Measurements from ENCODE around the gene GHR.
"Not testable (repeated sequence)": the region's sequence is repeated elsewhere in the genome, so short reads cannot be mapped to it uniquely, and the experiment has no call there.

Gene GHR

GRCh38 chr5:42638972-42639371, 215.7 kb downstream of the GHR start:
- no peak for DNase-seq (ENCODE audit: low read depth in 4 of 4, low spot score in 1 of 4)

GRCh38 chr5:42640835-42641234, 217.6 kb downstream of the GHR start:
- no peak for DNase-seq (ENCODE audit: low read depth in 4 of 4, low spot score in 1 of 4)

- no peak for DNase-seq (ENCODE audit: low read depth in 4 of 4, low spot score in 1 of 4)
Measured at GRCh38 chr5:42641336-42642005, 218.2 kb downstream of the GHR start.

GRCh38 chr5:42642006-42642405, 218.8 kb downstream of the GHR start:
- DNase-seq (ENCODE audit: low read depth in 4 of 4, low spot score in 1 of 4): no peak

GRCh38 chr5:42643360-42643759, 220.1 kb downstream of the GHR start:
- DNase-seq (ENCODE audit: low read depth in 4 of 4, low spot score in 1 of 4): no peak

GRCh38 chr5:42645138-42645537, 221.9 kb downstream of the GHR start:
- no peak for DNase-seq (ENCODE audit: low read depth in 4 of 4, low spot score in 1 of 4)

GRCh38 chr5:42648036-42648435, 224.8 kb downstream of the GHR start:
- no peak for DNase-seq (ENCODE audit: low read depth in 4 of 4, low spot score in 1 of 4)

- DNase-seq (ENCODE audit: low read depth in 4 of 4, low spot score in 1 of 4): no peak
Measured at GRCh38 chr5:42648915-42649314, 225.7 kb downstream of the GHR start.

GRCh38 chr5:42650084-42650483, 226.8 kb downstream of the GHR start:
- no peak for DNase-seq (ENCODE audit: low read depth in 4 of 4, low spot score in 1 of 4)

- DNase-seq (ENCODE audit: low read depth in 4 of 4, low spot score in 1 of 4): no peak
Measured at GRCh38 chr5:42653705-42654104, 230.5 kb downstream of the GHR start.

GRCh38 chr5:42654645-42655044, 231.4 kb downstream of the GHR start:
- DNase-seq (ENCODE audit: low read depth in 4 of 4, low spot score in 1 of 4): no peak

GRCh38 chr5:42655982-42656650, 232.9 kb downstream of the GHR start:
- DNase-seq (ENCODE audit: low read depth in 4 of 4, low spot score in 1 of 4): no peak

GRCh38 chr5:42656651-42657015, 233.4 kb downstream of the GHR start:
- DNase-seq (ENCODE audit: low read depth in 4 of 4, low spot score in 1 of 4): no peak

- not testable (repeated sequence) for DNase-seq (ENCODE audit: low read depth in 4 of 4, low spot score in 1 of 4)
Measured at GRCh38 chr5:42659869-42660268, 236.6 kb downstream of the GHR start.

GRCh38 chr5:42665857-42666256, 242.6 kb downstream of the GHR start:
- no peak for DNase-seq (ENCODE audit: low read depth in 4 of 4, low spot score in 1 of 4)

GRCh38 chr5:42666869-42667268, 243.6 kb downstream of the GHR start:
- DNase-seq (ENCODE audit: low read depth in 4 of 4, low spot score in 1 of 4): no peak

- no peak for DNase-seq (ENCODE audit: low read depth in 4 of 4, low spot score in 1 of 4)
Measured at GRCh38 chr5:42668254-42668653, 245.0 kb downstream of the GHR start.

- DNase-seq (ENCODE audit: low read depth in 4 of 4, low spot score in 1 of 4): no peak
Measured at GRCh38 chr5:42672925-42673324, 249.7 kb downstream of the GHR start.

GRCh38 chr5:42675602-42676001, 252.4 kb downstream of the GHR start:
- no peak for DNase-seq (ENCODE audit: low read depth in 4 of 4, low spot score in 1 of 4)

GRCh38 chr5:42676362-42676761, 253.1 kb downstream of the GHR start:
- no peak for DNase-seq (ENCODE audit: low read depth in 4 of 4, low spot score in 1 of 4)

- no peak for DNase-seq (ENCODE audit: low read depth in 4 of 4, low spot score in 1 of 4)
Measured at GRCh38 chr5:42677156-42677842, 254.1 kb downstream of the GHR start.

GRCh38 chr5:42680046-42680445, 256.8 kb downstream of the GHR start:
- DNase-seq (ENCODE audit: low read depth in 4 of 4, low spot score in 1 of 4): no peak
